Osteocyte (in vitro differentiated cells): ENCODE results near the gene CBL. TPM values are rescaled to one million over a fixed set of nuclear protein-coding genes. Genes with fewer than 3 reads are reported as not detected.
"Not testable (repeated sequence)": the region's sequence is repeated elsewhere in the genome, so short reads cannot be mapped to it uniquely, and the experiment has no call there.

Experiments
- DNase-seq: peaks from one replicate; pipeline ENCODE4 v3.0.0; 2021; ENCODE audit warnings: mixed read lengths; ENCODE audit not compliant: unreplicated experiment; ENCODE audit errors: extremely low spot score
- H3K27ac Mint-ChIP-seq: one replicate; pipeline ENCODE4 v1.8.0; 2021; ENCODE audit warnings: mild to moderate bottlenecking, mixed read lengths; ENCODE audit not compliant: unreplicated experiment
- H3K27me3 Mint-ChIP-seq: one replicate; pipeline ENCODE4 v1.8.0; 2021; ENCODE audit warnings: mixed read lengths; ENCODE audit not compliant: unreplicated experiment
- H3K36me3 Mint-ChIP-seq: one replicate; pipeline ENCODE4 v1.8.0; 2021; ENCODE audit warnings: mixed read lengths; ENCODE audit not compliant: unreplicated experiment
- H3K4me1 Mint-ChIP-seq: one replicate; pipeline ENCODE4 v1.8.0; 2021; ENCODE audit warnings: mixed read lengths; ENCODE audit not compliant: unreplicated experiment
- H3K4me3 Mint-ChIP-seq: one replicate; pipeline ENCODE4 v1.8.0; 2021; ENCODE audit warnings: mild to moderate bottlenecking, moderate library complexity, mixed read lengths; ENCODE audit not compliant: unreplicated experiment
- H3K9me3 Mint-ChIP-seq: one replicate; pipeline ENCODE4 v1.8.0; 2021; ENCODE audit warnings: mixed read lengths; ENCODE audit not compliant: unreplicated experiment
- total RNA-seq: library from RNA; stranded (reverse); gene quantifications from 2 replicates; pipeline ENCODE4 v1.2.1, GENCODE V29; 2021
- TF ChIP-seq, protein P1 (sequence below): fragments of 200-600 bp; sonication (generic); IDR thresholded peaks from 2 replicates; pipeline ENCODE4 v1.5.0; 2021; ENCODE audit warnings: antibody characterized with exemption, mild to moderate bottlenecking, moderate library complexity

The CBL gene
- total RNA-seq, 1 donor from 2014 or later: 20.8 TPM

GRCh38 chr11:119161871-119162270 is 44.3 kb upstream of the CBL start:
- H3K27ac Mint-ChIP-seq: no peak overlapping the region
- DNase-seq: no peak
- TF ChIP-seq, protein P1, sequence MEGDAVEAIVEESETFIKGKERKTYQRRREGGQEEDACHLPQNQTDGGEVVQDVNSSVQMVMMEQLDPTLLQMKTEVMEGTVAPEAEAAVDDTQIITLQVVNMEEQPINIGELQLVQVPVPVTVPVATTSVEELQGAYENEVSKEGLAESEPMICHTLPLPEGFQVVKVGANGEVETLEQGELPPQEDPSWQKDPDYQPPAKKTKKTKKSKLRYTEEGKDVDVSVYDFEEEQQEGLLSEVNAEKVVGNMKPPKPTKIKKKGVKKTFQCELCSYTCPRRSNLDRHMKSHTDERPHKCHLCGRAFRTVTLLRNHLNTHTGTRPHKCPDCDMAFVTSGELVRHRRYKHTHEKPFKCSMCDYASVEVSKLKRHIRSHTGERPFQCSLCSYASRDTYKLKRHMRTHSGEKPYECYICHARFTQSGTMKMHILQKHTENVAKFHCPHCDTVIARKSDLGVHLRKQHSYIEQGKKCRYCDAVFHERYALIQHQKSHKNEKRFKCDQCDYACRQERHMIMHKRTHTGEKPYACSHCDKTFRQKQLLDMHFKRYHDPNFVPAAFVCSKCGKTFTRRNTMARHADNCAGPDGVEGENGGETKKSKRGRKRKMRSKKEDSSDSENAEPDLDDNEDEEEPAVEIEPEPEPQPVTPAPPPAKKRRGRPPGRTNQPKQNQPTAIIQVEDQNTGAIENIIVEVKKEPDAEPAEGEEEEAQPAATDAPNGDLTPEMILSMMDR: no peak
- H3K4me1 Mint-ChIP-seq: no peaks in the 10 kb centered on the region
- no peak overlapping the region for H3K4me3 Mint-ChIP-seq
- no peaks in the 10 kb centered on the region for H3K27me3 Mint-ChIP-seq
- H3K9me3 Mint-ChIP-seq: no peaks in the 10 kb centered on the region
- H3K36me3 Mint-ChIP-seq: no peaks in the 10 kb centered on the region

DNA sequence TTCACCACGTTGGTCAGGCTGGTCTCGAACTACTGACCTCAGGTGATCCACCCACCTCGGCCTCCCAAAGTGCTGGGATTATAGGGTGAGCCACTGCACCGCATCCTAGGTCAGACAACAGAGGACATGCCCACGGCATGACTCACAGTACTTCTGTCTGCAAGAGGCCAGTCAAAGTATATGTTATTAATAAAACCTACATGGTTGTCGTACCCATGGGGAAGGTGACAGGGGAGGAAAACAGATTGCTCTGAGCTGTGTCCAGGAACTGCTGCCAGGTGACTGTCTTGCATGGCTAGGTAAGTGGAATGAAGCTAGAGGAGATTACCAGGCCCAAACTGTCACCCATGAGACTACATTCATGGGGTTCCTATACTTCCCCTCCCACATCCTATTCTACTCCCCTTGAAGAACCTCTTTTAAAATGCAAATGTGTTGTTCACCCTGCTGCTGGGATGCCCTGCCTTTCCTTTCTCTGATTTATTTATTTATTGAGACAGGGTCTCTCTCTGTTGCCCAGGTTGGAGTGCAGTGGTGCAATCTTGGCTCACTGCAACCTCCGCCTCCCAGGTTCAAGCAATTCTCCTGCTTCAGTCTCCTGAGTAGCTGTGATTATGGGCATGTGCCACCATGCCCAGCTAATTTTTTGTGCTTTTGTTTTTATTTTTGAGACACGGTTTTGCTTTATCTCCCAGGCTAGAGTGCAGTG is 39.6 kb upstream of the CBL start:
- no peak overlapping the region for H3K4me3 Mint-ChIP-seq
- TF ChIP-seq, protein P1: no peak
- H3K27me3 Mint-ChIP-seq: no peaks in the 10 kb centered on the region
- no peak for DNase-seq
- H3K36me3 Mint-ChIP-seq: no peaks in the 10 kb centered on the region
- no peaks in the 10 kb centered on the region for H3K9me3 Mint-ChIP-seq
- H3K27ac Mint-ChIP-seq: no peak overlapping the region
- peaks cover 6% of the 10 kb centered on the region for H3K4me1 Mint-ChIP-seq

DNA sequence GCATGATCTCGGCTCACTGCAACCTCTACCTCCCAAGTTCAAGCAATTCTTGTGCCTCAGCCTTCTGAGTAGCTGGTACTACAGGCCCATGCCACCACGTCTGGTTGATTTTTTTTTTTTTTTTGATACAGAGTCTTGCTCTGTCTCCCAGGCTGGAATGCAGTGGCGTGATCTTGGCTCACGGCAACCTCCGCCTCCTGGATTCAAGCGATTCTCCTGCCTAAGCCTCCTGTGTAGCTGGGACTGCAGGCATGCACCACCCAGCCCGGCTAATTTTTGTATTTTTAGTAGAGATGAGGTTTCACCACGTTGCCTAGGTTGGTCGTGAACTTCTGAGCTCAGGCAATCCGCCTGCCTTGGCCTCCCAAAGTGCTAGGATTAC is 39.1 kb upstream of the CBL start:
- H3K4me3 Mint-ChIP-seq, H3K27me3 Mint-ChIP-seq, H3K36me3 Mint-ChIP-seq, H3K9me3 Mint-ChIP-seq, H3K27ac Mint-ChIP-seq, DNase-seq, H3K4me1 Mint-ChIP-seq: not testable (repeated sequence)

- H3K36me3 Mint-ChIP-seq: no peaks in the 10 kb centered on the region
- H3K9me3 Mint-ChIP-seq: no peaks in the 10 kb centered on the region
- TF ChIP-seq, protein P1: no peak
- H3K27ac Mint-ChIP-seq: no peak overlapping the region
- H3K4me1 Mint-ChIP-seq: peaks cover 6% of the 10 kb centered on the region
- H3K27me3 Mint-ChIP-seq: no peaks in the 10 kb centered on the region
- H3K4me3 Mint-ChIP-seq: peak overlapping the region; percentile 65
- DNase-seq: no peak
Observed at GRCh38 chr11:119167933-119168332, 38.2 kb upstream of the CBL start.

DNA sequence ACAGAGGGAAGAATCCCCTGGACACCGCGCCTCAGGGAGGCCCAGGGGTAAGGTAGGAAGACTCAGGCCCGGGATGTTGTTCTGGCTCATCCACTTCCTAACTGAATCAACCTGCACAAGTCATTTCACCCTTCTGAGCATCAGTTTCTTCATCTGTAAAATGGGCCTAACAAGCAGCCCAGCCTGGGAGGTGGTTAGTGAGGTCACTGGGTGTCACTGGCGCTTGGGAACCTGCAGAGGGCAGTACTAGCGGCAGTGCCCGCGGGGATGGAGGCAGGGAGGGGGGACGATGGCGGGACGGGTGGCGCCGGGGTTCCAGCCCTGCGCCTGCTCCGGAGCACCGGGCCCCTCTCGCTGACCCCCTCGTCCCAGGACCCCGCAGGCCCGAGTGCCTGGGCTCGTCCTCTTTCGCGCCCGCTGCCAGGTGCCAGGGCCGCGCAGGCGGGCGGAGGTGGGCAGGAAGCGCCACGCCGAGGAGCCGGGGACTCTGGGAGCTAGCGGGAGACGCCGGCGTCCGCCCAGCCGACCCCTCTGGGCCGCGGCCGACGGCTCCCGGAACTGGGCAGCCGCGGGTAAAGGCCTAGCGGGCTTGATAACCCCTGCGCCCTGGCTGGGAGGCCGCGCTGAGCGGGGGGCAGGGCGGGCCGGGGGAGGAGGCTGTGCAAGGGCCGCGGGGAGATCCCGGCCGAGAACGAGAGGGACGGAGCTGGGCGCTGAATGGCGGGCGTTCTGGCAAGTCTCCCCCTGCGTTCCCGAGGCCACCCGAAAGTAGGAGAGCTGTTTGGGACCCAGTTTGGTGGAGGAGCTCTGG is 37.5 kb upstream of the CBL start, which contains the start of gene NLRX1:
TSS of gene NLRX1 (plus strand) at position 255 of the 811 bp plus-strand sequence. CDS start 2,679 bp downstream, outside the sequence.
- TF ChIP-seq, protein P1: peak; percentile 73
- Mint-ChIP-seq H3K27me3 (no peaks in the 10 kb centered on the region), H3K4me1 (peaks cover 6% of the 10 kb centered on the region), H3K27ac (peak within 1 kb of the TSS; percentile 76), H3K9me3 (no peaks in the 10 kb centered on the region), H3K36me3 (no peaks in the 10 kb centered on the region), H3K4me3 (peak within 1 kb of the TSS; percentile 72)
- DNase-seq: peak; percentile 93
